ENCODE results near the gene DUSP11.

DUSP11 gene

DNA sequence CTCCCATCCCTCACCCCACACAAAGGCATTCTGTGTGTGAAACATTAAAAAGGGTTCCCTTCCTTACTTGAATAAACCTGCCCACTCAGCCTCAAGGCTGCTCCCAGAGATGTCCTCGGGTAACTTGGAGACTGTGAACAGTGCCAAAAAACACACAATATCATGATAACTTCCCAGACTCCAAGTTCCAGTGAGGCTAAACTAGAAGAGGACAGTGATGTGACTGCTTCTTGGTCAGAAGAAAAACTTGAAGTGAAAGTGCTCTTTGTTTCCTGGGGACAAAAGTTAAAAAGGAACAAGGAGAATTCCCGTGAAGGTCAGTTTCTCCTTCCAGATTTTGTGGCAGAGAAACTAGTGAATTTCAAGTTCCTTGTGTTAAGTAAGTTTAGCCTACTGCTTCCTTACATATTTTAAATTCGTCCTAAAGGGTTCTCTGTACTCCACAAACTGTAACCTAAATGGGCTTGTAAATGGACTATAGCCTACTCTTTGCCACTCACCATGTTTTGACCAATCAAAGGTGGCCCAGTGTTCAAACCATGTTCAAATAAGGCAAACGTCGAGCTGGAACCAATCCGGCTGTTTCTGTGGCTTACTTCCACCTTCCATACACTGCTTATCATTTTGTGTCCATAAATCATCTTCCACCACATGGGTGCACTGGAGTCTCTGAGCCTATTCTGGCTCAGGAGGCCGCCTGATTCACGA lies 63.2 kb downstream of the DUSP11 start:
- DNase-seq = no peak

DNA sequence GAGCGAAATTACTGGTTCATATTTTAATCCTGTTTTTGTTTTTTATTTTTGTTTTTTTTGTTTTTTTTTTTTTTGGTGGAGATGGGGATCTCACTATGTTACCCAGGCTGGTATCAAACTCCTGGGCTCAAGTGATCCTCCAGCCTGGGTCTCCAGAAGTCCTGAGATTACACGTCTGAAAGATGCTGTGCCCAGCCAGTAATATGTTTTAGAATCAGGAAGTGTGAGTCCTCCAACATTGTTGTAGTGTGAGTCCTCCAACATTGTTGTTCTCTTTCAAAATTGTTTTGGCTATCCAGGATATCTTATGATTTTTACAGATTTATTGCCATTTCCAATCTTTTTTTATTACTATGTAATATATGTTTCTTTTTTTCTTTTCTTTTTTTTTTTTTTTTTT lies 65.8 kb downstream of the DUSP11 start:
- no peak for DNase-seq

Measured in NCI-H1092 treated with DMSO at 0.1 percent for 48 hours (cell line).